ENCODE results near the gene CHRNA3. TPM values are rescaled to one million over a fixed set of nuclear protein-coding genes. Genes with fewer than 3 reads are reported as not detected.

Gene CHRNA3
- 0.08 TPM for total RNA-seq
- long read RNA-seq = 0 reads

DNA sequence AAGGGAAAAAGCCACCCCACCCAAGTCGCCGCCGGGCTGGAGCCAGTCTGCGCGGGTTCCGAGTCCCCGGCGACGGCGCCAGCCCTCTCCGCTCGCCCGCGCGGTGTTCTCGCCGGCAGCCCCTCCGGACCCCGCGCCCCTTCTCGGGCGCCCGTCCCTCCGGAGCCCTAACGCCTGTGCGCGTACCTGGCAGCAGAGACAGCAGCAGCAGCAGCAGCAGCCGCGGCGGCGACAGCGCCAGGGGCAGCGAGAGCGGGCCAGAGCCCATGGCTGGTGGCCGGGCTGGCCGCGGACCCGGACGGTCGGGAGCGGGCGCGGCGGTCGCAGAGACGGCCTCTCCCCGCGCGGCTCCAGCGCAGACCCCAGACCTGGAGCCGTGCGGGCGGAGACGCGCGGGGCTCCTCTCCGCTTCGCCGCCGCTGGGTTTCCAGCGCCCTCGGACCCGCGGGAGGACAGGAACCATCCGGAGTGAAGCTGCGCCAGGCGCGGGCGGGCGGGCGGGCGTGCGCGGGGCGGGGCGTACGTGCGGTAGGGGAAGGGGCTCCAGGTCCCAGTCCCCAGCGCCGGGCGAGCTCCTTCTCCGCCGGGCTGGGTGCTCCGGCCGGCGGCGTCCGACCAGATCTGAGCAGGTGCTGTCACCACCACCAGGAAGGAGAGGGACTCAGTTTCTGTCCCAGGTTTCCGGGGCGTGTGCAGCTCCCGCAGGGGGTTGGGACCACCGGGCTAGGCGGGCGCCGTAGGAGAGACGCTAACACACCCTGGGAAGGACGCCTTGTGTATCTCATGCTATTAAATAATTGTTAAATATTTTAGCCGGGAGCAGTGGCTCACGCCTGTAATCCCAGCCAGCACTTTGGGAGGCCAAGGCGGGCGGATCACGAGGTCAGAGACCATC lies at the start of gene CHRNA3:
Gene CHRNA3, minus strand, starts transcription at position 470 of the 895 bp plus-strand sequence. Its CDS starts 202 bp downstream, at position 268.
- DNase-seq (ENCODE audit: missing footprints) = no peak
- intact Hi-C loops (cut with DNase I) = loop anchor here (10.0 kb wide), 1 partner anchor 194 kb away; the partner anchor contains the start of gene ADAMTS7
- ATAC-seq = no peak

- intact Hi-C loops (cut with DNase I) = no loop called here
- ATAC-seq = no peak
- no peak for DNase-seq (ENCODE audit: missing footprints)
These were observed 48.2 kb upstream of the CHRNA3 start for GRCh38 chr15:78668987-78669386.

DNA sequence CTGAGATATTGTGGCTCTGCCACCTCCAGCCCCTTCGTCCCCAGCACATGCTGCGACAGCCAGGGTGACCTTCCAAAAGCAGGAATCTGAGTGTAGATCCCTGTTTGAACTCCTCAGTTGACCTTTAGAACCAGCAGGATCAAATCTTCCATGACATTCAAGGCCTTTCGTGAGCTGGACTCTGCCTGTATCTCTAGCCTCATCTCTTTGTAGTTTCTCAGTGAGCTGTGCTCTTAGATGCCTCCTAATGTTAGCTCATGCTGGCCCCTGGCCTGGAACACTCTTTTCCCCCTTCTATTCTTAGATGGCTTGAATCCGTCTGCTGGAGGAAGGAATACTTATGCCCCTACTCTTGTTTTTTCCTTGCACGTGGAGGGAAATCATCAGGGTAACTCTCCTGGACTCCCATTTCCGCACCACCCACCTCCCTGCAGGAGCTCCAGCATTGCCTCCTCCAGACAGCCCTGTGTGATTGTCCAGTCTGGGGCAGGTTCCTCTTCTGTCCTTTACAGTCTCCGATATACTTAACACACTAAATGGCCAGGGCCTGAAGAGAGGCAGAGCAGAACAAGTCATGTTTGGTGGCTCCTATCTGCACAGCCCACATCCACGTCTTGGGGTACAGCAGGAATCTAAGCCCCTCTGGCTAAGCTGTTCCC lies 46.9 kb upstream of the CHRNA3 start:
- no peak for DNase-seq (ENCODE audit: missing footprints)
- ATAC-seq = no peak
- intact Hi-C loops (cut with DNase I) = no loop called here

GRCh38 chr15:78666010-78666409 lies 45.2 kb upstream of the CHRNA3 start:
- no peak for ATAC-seq
- intact Hi-C loops (cut with DNase I) = no loop called here

GRCh38 chr15:78663703-78664102 lies 42.9 kb upstream of the CHRNA3 start:
- intact Hi-C loops (cut with DNase I) = no loop called here
- DNase-seq (ENCODE audit: missing footprints) (no peak), ATAC-seq (no peak)

More at GRCh38 chr15:78666010-78666409, 45.2 kb upstream of the CHRNA3 start:
- DNase-seq (ENCODE audit: missing footprints) = no peak

DNA sequence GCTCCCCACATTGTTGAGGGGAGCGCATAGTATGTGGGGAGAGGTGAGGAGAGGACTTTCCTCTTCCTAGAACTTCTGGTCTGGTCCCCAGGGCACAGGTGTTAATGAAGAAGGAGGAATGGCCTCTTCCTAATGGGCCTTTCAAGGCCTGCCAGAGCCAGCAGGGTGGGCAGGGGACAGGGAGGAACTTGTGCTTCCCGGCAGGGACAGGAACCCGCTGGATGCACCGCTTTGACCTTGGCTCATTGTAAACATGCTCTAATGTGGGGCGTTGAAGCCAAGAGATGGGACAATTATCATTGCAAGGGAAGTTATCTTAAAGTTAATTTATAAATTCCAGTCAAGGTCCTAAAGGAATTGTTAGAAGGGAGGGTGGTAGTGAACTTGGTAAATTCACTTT lies 41.2 kb upstream of the CHRNA3 start:
- intact Hi-C loops (cut with DNase I) = no loop called here
- DNase-seq (ENCODE audit: missing footprints) (no peak), ATAC-seq (no peak)

GRCh38 chr15:78661001-78661400 lies 40.2 kb upstream of the CHRNA3 start:
- no peak for DNase-seq (ENCODE audit: missing footprints)
- no peak for ATAC-seq
- intact Hi-C loops (cut with DNase I) = no loop called here

DNA sequence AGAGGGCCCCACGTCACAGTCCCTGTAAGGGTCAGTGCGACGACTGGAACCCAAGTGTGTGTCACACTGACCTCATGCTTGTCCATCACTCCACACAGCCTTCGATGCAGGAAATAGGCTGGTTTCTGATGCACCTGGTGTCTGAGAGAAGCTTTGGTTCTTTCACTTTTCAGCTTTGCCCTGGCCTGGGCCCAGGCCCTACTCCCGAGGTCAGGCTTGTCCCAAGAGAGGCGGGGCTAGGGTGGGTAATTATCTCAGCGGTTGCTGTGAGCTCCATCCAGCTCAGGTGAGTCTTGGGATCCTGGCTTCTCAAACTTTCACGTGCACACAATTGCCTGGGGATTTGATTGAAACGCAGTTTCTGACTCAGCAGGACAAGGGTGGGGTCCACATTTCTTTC lies 39.8 kb upstream of the CHRNA3 start:
- ATAC-seq (no peak), DNase-seq (ENCODE audit: missing footprints) (no peak)
- intact Hi-C loops (cut with DNase I) = no loop called here

DNA sequence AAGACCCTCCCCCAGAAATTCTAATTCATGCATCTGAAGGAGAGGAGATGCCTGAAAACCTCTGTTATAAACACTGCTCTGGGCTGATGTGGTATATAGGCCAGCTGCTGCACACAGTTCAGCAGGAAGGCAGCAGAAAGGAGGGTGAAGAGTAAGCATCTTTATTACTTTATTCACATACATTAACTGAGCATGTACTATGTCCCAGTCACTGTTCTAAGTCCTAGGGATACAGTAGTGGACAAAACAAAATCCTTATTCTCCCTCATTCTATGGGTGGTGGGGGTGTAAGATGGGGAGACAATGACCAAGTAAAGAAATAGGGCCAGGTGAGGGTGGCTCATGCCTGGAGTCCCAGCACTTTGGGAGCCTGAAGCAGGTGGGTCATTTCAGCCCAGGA lies 38.0 kb upstream of the CHRNA3 start:
- DNase-seq (ENCODE audit: missing footprints) (no peak), ATAC-seq (no peak)
- intact Hi-C loops (cut with DNase I) = no loop called here

- DNase-seq (ENCODE audit: missing footprints) = no peak
- ATAC-seq = no peak
- intact Hi-C loops (cut with DNase I) = no loop called here
These were observed 33.5 kb upstream of the CHRNA3 start for GRCh38 chr15:78654272-78654671.

DNA sequence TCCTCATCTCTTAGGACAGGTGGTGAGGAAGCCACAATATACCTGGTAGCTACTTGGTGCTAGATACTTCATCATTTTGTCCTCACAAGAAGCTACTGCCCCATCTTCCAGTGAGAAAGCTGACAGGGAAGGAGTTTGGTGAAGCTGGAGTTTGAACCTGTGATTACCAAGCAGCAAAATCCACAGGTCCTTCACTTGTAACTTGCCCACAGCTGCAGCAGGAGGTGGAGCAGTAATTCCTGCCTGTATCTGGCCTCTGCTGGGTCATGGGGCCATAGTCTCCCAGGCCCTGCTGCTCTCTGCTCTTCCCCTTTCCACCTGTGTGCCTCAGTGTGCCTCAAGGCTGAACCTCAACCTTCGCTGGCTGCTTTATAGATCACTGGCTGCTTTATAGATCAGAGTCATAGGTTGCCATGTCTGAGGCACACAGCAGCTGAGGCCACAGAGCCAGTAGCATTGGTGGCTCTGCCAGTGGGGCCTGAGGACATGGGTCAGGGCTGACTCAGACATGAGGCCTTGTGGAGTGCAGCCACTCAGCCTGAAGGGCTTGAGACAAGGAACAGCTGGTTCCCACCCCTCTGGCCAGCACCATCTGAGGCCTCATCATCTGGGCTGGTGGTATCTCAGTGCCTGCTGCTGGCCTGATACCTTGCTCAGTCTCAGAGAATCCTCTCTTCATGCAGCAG lies 31.3 kb upstream of the CHRNA3 start:
- no peak for ATAC-seq
- no peak for DNase-seq (ENCODE audit: missing footprints)
- intact Hi-C loops (cut with DNase I) = no loop called here

GRCh38 chr15:78651007-78651406 lies 30.2 kb upstream of the CHRNA3 start:
- no peak for DNase-seq (ENCODE audit: missing footprints)
- ATAC-seq = no peak
- intact Hi-C loops (cut with DNase I) = no loop called here

GRCh38 chr15:78650022-78650421 lies 29.2 kb upstream of the CHRNA3 start:
- ATAC-seq = peak; percentile 83
- intact Hi-C loops (cut with DNase I) = no loop called here
- DNase-seq (ENCODE audit: missing footprints) = no peak

- ATAC-seq = no peak
- DNase-seq (ENCODE audit: missing footprints) = no peak
- intact Hi-C loops (cut with DNase I) = no loop called here
These were observed 24.2 kb upstream of the CHRNA3 start for GRCh38 chr15:78645009-78645408.

GRCh38 chr15:78642331-78642730 lies 21.5 kb upstream of the CHRNA3 start:
- no peak for ATAC-seq
- intact Hi-C loops (cut with DNase I) = no loop called here

DNA sequence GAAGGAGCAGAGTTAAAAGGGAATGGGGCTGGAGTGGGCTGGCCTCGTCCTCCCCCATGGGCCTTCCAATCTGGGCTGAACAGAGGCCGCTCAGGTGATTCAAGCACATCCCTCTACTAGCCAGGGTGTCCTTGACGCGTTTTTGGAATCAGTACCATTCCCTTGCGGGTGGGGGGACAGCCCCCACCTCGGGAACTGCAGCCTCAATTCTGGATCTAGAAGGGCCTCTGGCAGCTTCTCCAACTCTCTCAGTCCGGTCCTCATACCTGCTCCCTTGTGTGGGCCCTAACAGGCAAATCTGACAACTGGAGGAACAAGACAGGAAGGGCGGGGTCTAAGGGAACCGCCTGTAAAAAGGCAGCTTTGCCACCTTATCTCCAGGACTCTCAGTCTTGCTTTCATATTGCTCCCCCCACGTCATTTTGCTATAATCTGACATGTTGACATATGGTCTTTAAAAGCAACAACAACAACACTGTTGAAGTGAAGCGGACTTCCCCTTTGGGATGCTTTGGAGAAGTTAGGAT lies 21.0 kb upstream of the CHRNA3 start:
- intact Hi-C loops (cut with DNase I) = no loop called here
- no peak for DNase-seq (ENCODE audit: missing footprints)
- ATAC-seq = no peak

More at GRCh38 chr15:78642331-78642730, 21.5 kb upstream of the CHRNA3 start:
- no peak for DNase-seq (ENCODE audit: missing footprints)

- intact Hi-C loops (cut with DNase I) = no loop called here
These were observed 20.4 kb upstream of the CHRNA3 start, which contains the start of gene CHRNB4 for GRCh38 chr15:78641102-78641748. CHRNB4 (minus strand) TSS chr15:78641210; CDS start chr15:78641133, 77 bp downstream.

GRCh38 chr15:78640527-78641101 lies 19.8 kb upstream of the CHRNA3 start:
- DNase-seq (ENCODE audit: missing footprints) = no peak
- intact Hi-C loops (cut with DNase I) = no loop called here
- peak; percentile 7 for ATAC-seq

More at GRCh38 chr15:78641102-78641748, 20.4 kb upstream of the CHRNA3 start, which contains the start of gene CHRNB4:
- no peak for DNase-seq (ENCODE audit: missing footprints)
- ATAC-seq = peak; percentile 44
